Activated naive CD8-positive, alpha-beta T cell treated with anti-CD3 and anti-CD28 coated beads, Interleukin-2, amount 10 ng/mL, durations not matched to agents 7 days and 5 days (primary cell): ENCODE data around the gene NXPH1. TPM values are rescaled to one million over a fixed set of nuclear protein-coding genes. Genes with fewer than 3 reads are reported as not detected.

Experiments used
- ATAC-seq: fragments of 150-1000 bp; cut with Tn5 transposase; one replicate; pipeline ENCODE4 v1.10.0; 2021; ENCODE audit warnings: low read depth, moderate library complexity
- POLR2A ChIA-PET: fragments of 350-600 bp; sonication (Branson Sonifier 250); formaldehyde crosslinking; loops from one replicate; lab custom pipeline; 2021; ENCODE audit warnings: antibody characterized with exemption; lab: Charles Lee
- DNase-seq: peaks from one replicate; pipeline ENCODE4 v3.0.0; 2021
- H3K27ac Mint-ChIP-seq: one replicate; pipeline ENCODE4 v1.8.0; 2022; ENCODE audit warnings: mild to moderate bottlenecking, mixed read lengths
- H3K27me3 Mint-ChIP-seq: one replicate; pipeline ENCODE4 v1.8.0; 2022; ENCODE audit warnings: mild to moderate bottlenecking, moderate library complexity, mixed read lengths
- H3K36me3 Mint-ChIP-seq: one replicate; pipeline ENCODE4 v1.8.0; 2021; ENCODE audit warnings: mild to moderate bottlenecking, mixed read lengths
- H3K4me1 Mint-ChIP-seq: one replicate; pipeline ENCODE4 v1.8.0; 2021; ENCODE audit warnings: mixed read lengths
- H3K4me3 Mint-ChIP-seq: one replicate; pipeline ENCODE4 v1.8.0; 2022; ENCODE audit warnings: mild to moderate bottlenecking, moderate library complexity, mixed read lengths
- H3K9me3 Mint-ChIP-seq: one replicate; pipeline ENCODE4 v1.8.0; 2021; ENCODE audit warnings: mixed read lengths
- total RNA-seq, 2 experiments: library from RNA; stranded (reverse); gene quantifications; one replicate each; pipeline ENCODE4 v1.2.3, GENCODE V29; 2021

NXPH1 gene
- total RNA-seq, result not detected

DNA sequence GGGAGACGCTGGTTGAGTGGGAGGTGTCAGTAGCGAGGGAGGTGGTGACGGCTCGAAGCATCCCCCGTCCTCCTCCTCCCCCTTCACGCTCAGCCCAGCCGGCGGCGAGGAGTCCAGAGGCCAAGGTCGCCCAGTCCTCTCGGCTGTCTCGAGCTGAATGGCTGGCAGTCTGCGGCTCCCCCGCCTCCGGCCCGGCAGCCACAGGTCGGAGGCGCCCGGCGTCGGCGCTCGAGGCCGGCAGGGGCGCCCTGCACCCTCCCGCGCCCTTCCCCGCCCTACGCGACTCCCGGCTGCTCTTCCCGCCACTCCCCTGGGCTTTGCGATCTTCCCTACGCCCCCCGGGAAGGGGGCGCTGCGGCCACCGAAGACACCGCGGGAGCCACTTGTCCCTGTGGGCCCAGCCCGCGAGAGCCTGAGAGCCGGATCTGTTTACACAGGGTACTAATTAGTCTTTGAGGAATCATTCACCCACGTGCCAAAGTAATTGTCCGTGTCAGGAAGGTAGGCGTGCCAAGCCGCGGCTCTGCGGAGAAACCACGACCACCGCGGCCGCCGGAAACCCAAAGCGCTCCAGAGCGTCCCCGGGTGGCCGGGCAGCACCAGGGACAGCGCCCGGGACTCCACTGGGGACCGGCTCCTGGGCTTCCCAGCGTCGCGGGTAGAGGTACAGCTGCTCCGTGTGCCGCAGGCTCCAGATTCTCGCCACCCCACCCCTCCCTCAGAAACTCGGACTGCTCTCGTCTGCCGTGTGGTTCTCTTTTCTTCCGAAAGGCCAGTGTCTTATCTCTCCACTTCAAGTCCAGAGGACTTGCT, at the start of gene NXPH1:
TSS of gene NXPH1 (plus strand) at position 133 of the 813 bp plus-strand sequence.
- Mint-ChIP-seq H3K9me3 (peaks cover 3% of the 10 kb centered on the region), H3K36me3 (peaks cover 8% of the 10 kb centered on the region), H3K27me3 (peaks cover 71% of the 10 kb centered on the region), H3K4me1 (peaks cover 9% of the 10 kb centered on the region), H3K27ac (peak within 1 kb of the TSS; percentile 49), H3K4me3 (peak within 1 kb of the TSS; percentile 14)
- POLR2A ChIA-PET, result no interaction called here
- ATAC-seq (no peak), DNase-seq (peak; percentile 55)

DNA sequence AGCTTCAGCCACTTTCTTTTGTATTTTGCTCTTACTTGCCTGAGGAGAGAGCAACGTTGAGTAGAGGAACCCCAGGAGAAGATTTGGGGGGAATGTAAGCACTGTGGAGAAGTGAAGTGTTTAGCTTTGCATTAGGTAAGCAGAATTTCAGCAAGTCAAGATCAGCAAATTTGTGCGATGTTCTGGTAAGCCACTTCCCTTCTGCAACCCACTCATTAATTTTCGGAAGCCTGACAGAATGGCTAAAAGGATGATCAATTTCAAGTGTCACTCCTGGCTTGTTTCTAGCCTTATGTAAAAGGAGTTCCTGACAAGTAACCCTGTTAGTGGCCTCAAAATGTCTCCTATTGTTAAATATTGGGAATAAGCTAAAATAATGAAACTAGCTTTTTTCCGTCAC, 48.5 kb upstream of the NXPH1 start:
- Mint-ChIP-seq H3K27ac (no peak overlapping the region), H3K27me3 (peaks cover 2% of the 10 kb centered on the region), H3K9me3 (no peaks in the 10 kb centered on the region), H3K4me1 (peaks cover 4% of the 10 kb centered on the region), H3K36me3 (no peaks in the 10 kb centered on the region), H3K4me3 (no peak overlapping the region)
- no peak for ATAC-seq
- POLR2A ChIA-PET, result no interaction called here
- no peak for DNase-seq

DNA sequence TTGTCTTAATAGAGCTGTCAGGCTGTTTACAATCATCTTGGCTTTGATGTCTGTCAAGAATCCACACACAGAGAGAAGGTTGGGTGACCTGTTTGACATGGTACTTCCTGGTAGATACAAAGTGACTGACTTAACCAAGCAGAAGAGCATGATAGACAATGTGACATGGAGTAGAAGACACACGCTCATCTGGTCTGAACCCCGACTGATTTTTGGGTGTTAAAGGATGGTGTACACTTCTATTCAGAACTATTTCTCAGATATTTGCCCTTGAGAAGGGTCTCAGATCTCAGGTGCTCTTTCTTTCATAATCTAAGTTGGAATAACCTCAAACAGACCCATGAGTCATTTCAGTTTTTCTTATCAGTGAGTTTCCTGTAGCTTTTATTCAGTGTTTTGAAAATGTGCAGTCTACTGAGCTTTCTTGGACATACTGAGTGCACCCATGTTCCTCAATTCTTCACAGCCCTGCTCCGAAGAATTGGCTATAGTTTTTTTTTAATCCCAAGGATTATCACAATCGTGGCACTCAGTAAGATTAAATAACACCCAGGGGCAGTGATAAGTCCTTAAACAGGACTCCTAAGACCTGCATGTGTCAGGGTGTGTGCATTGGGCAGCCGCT, 46.4 kb upstream of the NXPH1 start:
- no peaks in the 10 kb centered on the region for H3K9me3 Mint-ChIP-seq
- H3K36me3 Mint-ChIP-seq, result no peaks in the 10 kb centered on the region
- POLR2A ChIA-PET, result no interaction called here
- no peak overlapping the region for H3K4me3 Mint-ChIP-seq
- no peak overlapping the region for H3K27ac Mint-ChIP-seq
- DNase-seq, result no peak
- no peak for ATAC-seq
- peaks cover 2% of the 10 kb centered on the region for H3K27me3 Mint-ChIP-seq
- H3K4me1 Mint-ChIP-seq, result peaks cover 4% of the 10 kb centered on the region

DNA sequence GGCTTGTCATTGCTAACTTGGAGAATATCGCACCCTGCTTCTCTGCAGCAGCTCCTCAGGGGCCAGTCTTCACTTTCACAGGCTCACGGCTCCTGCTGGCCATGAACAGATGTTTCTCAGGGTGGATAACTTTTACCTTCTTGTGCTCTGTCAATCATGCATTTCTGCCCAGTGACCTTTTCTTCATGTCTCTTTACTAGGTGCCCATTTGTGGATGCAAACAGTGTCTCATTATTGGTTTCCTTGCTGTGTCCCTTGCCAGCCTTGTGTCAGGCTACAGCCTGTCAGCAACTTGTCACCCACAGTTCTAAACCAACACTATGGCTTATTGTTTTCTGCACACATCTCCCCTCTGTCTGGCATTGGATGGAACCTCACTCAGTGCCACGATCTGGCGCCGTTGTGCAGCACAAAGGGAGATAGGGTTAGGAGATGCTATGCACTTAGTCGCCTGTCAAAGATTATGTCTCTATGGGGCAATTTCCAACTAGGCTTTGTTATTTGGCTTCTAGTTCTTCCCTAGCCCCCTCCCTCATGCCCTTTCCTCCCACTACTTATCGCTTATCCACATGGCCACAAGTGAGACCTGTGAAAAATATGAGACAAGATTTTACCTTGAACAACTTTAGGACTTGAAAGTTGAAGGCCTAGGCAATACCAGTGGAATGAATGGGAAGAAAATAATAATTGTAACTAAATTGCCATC, 45.7 kb upstream of the NXPH1 start:
- no peak for DNase-seq
- ATAC-seq, result no peak
- no peaks in the 10 kb centered on the region for H3K9me3 Mint-ChIP-seq
- H3K27ac Mint-ChIP-seq, result no peak overlapping the region
- peaks cover 7% of the 10 kb centered on the region for H3K27me3 Mint-ChIP-seq
- peaks cover 4% of the 10 kb centered on the region for H3K4me1 Mint-ChIP-seq
- no peak overlapping the region for H3K4me3 Mint-ChIP-seq
- H3K36me3 Mint-ChIP-seq, result no peaks in the 10 kb centered on the region
- POLR2A ChIA-PET, result no interaction called here

DNA sequence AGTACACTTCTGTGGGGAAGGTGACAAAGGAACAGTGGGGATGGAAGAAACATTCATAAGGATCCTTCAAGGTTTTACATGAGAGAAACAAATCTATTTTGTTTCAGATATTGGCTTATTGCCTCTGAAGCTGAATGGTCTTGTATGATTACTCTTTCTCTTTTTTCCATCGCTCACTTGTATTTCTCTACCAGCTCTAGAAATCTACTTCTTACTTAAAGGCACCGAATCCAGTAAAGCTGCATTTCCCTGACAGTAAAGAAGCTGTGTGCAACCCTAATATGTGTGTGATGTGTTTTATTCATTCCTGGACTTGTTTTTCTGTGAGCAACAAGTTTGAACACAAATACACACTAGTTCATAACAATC, 45.2 kb upstream of the NXPH1 start:
- POLR2A ChIA-PET, result no interaction called here
- ATAC-seq (no peak), DNase-seq (no peak)
- H3K4me3 Mint-ChIP-seq, result no peak overlapping the region
- no peaks in the 10 kb centered on the region for H3K36me3 Mint-ChIP-seq
- peaks cover 7% of the 10 kb centered on the region for H3K27me3 Mint-ChIP-seq
- peaks cover 4% of the 10 kb centered on the region for H3K4me1 Mint-ChIP-seq
- no peak overlapping the region for H3K27ac Mint-ChIP-seq
- no peaks in the 10 kb centered on the region for H3K9me3 Mint-ChIP-seq

DNA sequence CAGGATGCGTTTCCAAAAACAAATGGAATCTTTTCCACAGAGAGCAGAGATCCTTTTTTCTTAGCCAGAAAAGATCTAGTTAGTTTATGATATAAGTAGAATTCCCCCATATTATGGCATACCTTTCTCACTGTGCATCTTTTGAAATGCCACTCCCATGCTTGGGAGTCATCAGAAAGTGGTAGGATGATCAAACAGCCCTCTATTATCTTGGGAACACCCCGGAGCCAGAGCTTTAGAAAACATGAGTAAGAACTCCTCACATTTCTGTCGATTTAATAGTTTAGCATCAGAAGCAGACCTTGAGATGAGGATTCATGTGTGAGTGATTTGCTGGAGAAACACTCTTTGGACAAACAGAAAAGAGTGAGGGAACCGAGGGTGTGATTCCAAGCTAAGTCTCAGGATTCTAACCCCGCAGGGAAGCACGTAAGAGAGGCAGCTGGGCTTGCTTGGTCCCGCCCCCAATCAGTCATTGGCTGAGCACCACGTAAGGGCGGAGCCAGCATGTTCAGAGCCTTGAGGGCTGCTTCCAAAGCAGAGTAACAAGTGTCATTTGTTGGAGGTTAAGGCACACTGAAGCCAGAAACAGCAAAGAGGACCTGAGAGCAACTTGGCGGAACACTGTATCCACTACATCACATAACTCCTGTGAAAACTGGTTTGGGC, 43.7 kb upstream of the NXPH1 start:
- no peak for DNase-seq

DNA sequence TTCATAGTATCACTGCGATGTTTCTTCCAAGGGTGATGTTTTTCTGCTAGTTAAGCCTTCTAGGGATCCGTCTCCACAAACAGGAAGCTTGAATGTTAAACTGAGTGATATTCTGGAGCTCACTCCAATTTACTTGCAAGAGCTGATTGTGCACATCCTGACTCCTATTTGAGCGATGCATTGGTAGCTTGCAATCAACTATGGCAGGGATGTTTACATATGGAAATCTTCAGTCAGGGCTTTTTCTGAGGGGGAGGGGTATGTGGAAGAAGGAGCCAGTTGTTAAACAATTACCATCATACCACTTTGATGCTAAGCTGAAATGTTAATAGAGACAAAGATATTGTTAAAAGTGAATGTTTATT, 43.2 kb upstream of the NXPH1 start:
- POLR2A ChIA-PET, result no interaction called here
- Mint-ChIP-seq H3K27ac (no peak overlapping the region), H3K9me3 (no peaks in the 10 kb centered on the region), H3K27me3 (peaks cover 7% of the 10 kb centered on the region), H3K36me3 (no peaks in the 10 kb centered on the region), H3K4me3 (no peak overlapping the region), H3K4me1 (peaks cover 4% of the 10 kb centered on the region)
- ATAC-seq (no peak), DNase-seq (no peak)

More for the DNA sequence above, 43.7 kb upstream of the NXPH1 start:
- Mint-ChIP-seq H3K9me3 (no peaks in the 10 kb centered on the region), H3K27ac (no peak overlapping the region), H3K36me3 (no peaks in the 10 kb centered on the region), H3K4me1 (peaks cover 4% of the 10 kb centered on the region), H3K4me3 (no peak overlapping the region), H3K27me3 (peaks cover 7% of the 10 kb centered on the region)
- POLR2A ChIA-PET, result no interaction called here
- ATAC-seq, result no peak

DNA sequence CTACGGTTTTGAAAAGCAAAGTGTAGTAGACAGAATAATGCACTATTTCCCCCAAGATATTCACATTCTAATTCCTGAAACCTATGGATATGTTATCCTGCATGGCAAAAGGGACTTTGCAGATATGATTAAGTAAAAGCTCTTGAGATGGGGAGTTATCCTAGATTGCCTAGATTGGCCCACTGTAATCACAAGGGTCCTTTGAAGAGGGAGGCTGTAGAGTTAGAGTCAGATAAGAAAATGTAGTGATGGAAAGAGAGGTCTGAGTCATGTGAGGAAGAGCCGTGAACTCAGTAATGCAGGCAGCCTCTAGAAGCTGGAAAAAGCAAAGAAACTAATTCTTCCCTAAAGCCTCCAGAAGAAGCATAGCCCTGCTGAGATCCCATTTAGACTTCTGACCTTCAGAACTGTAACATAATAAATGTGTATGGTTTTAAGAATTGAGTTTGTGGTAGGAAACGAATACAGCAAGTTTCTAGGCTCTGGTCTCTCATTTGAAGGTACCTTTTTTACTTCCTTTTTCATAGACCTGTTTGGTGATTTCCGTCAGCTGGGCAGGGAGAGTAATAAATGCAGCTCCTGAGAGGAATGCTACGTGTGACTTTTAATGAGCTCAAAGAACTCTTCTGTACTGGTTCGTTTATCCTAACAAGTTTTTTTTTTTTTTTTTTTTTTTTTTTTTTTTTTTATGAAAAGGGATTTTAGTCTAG, 41.9 kb upstream of the NXPH1 start:
- Mint-ChIP-seq H3K27me3 (peaks cover 7% of the 10 kb centered on the region), H3K36me3 (no peaks in the 10 kb centered on the region), H3K27ac (no peak overlapping the region), H3K4me1 (peaks cover 4% of the 10 kb centered on the region), H3K4me3 (no peak overlapping the region), H3K9me3 (no peaks in the 10 kb centered on the region)
- DNase-seq (no peak), ATAC-seq (no peak)
- POLR2A ChIA-PET, result no interaction called here

DNA sequence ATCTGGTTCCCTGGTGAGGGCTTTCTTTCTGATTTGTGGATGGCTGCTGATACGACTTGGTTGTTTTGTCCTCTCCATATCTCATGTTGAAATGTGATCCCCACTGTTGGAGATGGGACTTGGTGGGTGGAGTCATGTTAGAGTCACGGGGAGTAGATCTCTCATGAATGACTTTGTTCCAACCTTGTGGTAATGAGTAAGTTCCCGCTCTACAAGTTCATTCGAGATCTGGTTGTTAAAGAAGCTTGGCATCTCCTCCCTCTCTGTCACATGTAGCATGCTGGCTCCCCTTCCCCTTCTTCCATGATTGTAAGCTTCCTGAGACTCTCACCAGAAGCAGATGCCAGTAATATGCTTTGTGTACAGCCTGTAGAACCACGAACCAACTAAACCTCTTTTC, 37.1 kb upstream of the NXPH1 start:
- POLR2A ChIA-PET, result no interaction called here
- Mint-ChIP-seq H3K9me3 (no peaks in the 10 kb centered on the region), H3K4me3 (no peak overlapping the region), H3K36me3 (no peaks in the 10 kb centered on the region), H3K27ac (no peak overlapping the region), H3K4me1 (no peaks in the 10 kb centered on the region), H3K27me3 (peaks cover 7% of the 10 kb centered on the region)
- ATAC-seq (no peak), DNase-seq (no peak)

DNA sequence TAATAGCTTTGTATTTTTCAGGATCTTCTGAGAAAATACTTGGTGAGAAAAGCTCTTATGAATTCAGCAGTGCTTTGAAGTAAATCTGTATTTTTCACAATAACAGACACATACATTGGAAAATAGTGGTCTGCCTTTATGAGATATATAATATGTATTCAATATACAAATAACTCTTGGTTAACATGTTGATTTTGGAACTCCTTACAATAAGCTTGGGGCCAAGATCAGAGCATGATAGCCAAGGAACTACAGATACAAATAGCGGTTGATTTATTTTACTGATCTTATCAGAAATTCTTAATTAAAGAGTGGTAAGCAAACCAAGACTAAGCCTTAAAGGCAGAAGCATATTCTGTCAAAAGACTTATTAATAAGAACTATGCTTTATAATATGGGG, 24.5 kb upstream of the NXPH1 start:
- Mint-ChIP-seq H3K4me1 (no peaks in the 10 kb centered on the region), H3K27me3 (peaks cover 3% of the 10 kb centered on the region), H3K9me3 (no peaks in the 10 kb centered on the region), H3K27ac (no peak overlapping the region), H3K36me3 (no peaks in the 10 kb centered on the region), H3K4me3 (no peak overlapping the region)
- DNase-seq (no peak), ATAC-seq (no peak)
- POLR2A ChIA-PET, result no interaction called here

DNA sequence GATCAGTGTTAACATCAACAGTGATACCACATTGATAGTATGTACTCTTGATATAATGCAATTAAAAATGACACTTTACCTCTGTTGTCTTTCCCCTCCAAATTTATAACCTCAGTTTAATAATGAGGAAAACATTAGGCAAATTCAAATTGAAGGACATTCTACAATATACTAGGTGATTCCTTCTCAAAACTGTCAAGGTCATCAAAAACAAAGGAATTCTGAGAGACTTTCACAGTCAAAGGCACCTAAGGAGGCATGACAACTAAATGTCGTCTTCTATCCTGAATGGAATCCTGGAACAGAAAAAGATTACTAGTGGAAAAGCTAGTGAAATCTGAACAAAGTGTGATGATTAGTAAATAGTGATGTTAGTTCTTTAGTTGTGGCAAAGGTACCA, 22.3 kb upstream of the NXPH1 start:
- DNase-seq (no peak), ATAC-seq (no peak)
- no peaks in the 10 kb centered on the region for H3K4me1 Mint-ChIP-seq
- H3K36me3 Mint-ChIP-seq, result no peaks in the 10 kb centered on the region
- H3K4me3 Mint-ChIP-seq, result no peak overlapping the region
- H3K27me3 Mint-ChIP-seq, result peaks cover 3% of the 10 kb centered on the region
- POLR2A ChIA-PET, result no interaction called here
- H3K9me3 Mint-ChIP-seq, result no peaks in the 10 kb centered on the region
- H3K27ac Mint-ChIP-seq, result no peak overlapping the region

DNA sequence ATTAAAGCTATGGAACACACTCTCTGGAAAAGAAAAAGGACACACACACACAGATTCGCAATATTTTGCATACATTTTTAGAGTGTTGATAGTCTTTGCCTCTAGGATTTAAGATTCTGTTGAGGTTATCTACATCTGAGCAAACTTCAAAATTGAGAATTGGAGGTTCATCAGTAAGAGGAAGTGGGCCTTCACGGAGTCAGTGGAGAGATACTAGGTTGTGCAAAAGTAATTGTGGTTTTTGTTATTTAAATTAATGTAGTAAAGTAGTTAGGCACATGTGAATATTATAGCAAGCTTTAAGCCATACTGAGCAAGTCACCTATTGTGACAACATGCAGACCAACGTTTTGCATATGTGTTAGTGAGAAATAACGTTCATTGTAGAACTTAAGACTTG, 19.8 kb upstream of the NXPH1 start:
- Mint-ChIP-seq H3K27me3 (peaks cover 3% of the 10 kb centered on the region), H3K4me1 (no peaks in the 10 kb centered on the region), H3K36me3 (no peaks in the 10 kb centered on the region), H3K4me3 (no peak overlapping the region), H3K27ac (no peak overlapping the region), H3K9me3 (no peaks in the 10 kb centered on the region)
- ATAC-seq, result no peak
- POLR2A ChIA-PET, result no interaction called here
- no peak for DNase-seq

DNA sequence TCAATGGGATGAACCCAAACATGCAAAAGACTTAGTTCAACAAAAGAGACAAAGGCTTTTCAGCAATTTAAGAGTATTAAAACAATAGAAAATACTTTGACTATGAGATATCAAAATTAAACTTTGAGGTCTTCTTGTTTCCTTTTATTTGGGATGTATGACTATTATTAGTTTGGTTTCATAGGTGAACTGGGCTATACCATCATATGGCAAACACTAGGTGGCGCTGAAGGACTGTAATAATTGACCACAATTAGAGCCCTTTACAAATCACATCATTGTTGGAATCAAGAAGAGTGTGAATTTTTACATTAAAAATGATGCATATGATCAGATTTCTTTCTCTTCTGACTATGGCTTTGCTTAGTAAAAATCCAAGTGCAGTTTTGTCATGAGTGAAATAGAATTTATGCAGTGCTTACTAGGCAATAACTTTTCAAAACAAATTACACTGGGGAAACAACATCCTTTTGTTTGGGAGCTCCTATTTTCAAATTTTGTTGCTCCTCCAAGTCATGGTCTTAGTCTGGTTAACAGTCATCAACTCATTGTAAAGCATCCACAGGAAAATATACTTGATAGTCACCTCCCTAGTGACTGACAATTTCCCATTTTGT, 14.7 kb upstream of the NXPH1 start:
- POLR2A ChIA-PET, result no interaction called here
- H3K27ac Mint-ChIP-seq, result no peak overlapping the region
- no peak overlapping the region for H3K4me3 Mint-ChIP-seq
- DNase-seq (no peak), ATAC-seq (no peak)
- no peaks in the 10 kb centered on the region for H3K27me3 Mint-ChIP-seq
- no peaks in the 10 kb centered on the region for H3K9me3 Mint-ChIP-seq
- H3K4me1 Mint-ChIP-seq, result no peaks in the 10 kb centered on the region
- H3K36me3 Mint-ChIP-seq, result no peaks in the 10 kb centered on the region
